B cell (primary cell): Measurements from ENCODE around the gene EFCAB7. TPM values are rescaled to one million over a fixed set of nuclear protein-coding genes. Genes with fewer than 3 reads are reported as not detected.

Experiments used
- ATAC-seq: fragments of 200-7000 bp; cut with Tn5 transposase; one replicate; pipeline ENCODE4 v1.10.0; 2021; ENCODE audit warnings: low read depth, mild to moderate bottlenecking, moderate number of reproducible peaks, moderate library complexity
- CTCF ChIA-PET: fragments of 350-600 bp; sonication (Branson Sonifier 250); formaldehyde crosslinking; loops from one replicate; lab custom pipeline; 2021; ENCODE audit warnings: antibody characterized with exemption, inconsistent platforms; lab: Charles Lee
- POLR2A ChIA-PET: fragments of 350-600 bp; sonication (Branson Sonifier 250); formaldehyde crosslinking; loops from one replicate; lab custom pipeline; 2021; ENCODE audit warnings: antibody characterized with exemption; lab: Charles Lee
- DNase-seq: peaks from one replicate; pipeline ENCODE4 v3.0.0; 2013
- H2AFZ ChIP-seq: 2 replicates; pipeline ENCODE4 v1.6.1; 2012; ENCODE audit warnings: mild to moderate bottlenecking, low read depth, low read length; ENCODE audit not compliant: insufficient read depth, poor library complexity, severe bottlenecking
- H3K27ac ChIP-seq, 2 donors: 1 replicate in 1 of 2; 2 replicates in 1 of 2; pipeline ENCODE4 v1.5.1; 2012 to 2013; ENCODE audit warnings: low read length in 2 of 2, mild to moderate bottlenecking in 2 of 2, moderate library complexity in 1 of 2
- H3K27me3 ChIP-seq, 4 experiments: fragments of 200-600 bp in 1 of 4; sonication (generic) in 1 of 4; replicated peaks in 1 of 4; 1 replicate in 2 of 4; 2 replicates in 2 of 4; pipeline versions ENCODE4 v1.6.1 to v1.7.0; 2013 to 2016; ENCODE audit warnings: low read length in 3 of 4, mild to moderate bottlenecking in 2 of 4, mixed read lengths in 1 of 4, moderate library complexity in 1 of 4; ENCODE audit not compliant: insufficient read depth in 4 of 4, control insufficient read depth in 3 of 4; ENCODE audit errors: control extremely low read depth in 1 of 4
- H3K36me3 ChIP-seq, 2 experiments: replicated peaks in 1 of 2; 1 replicate in 1 of 2; 2 replicates in 1 of 2; pipeline versions ENCODE4 v1.6.1 to v1.7.1; 2013; ENCODE audit warnings: low read length in 1 of 2; ENCODE audit not compliant: insufficient read depth in 2 of 2, control insufficient read depth in 1 of 2; ENCODE audit errors: control extremely low read depth in 1 of 2, extremely low read depth in 1 of 2
- H3K4me1 ChIP-seq, 2 donors: fragments of 200-600 bp in 1 of 2; sonication (generic) in 1 of 2; 1 replicate in 1 of 2; 2 replicates in 1 of 2; pipeline versions ENCODE4 v1.5.1 to v1.6.1; 2013 to 2017; ENCODE audit warnings: low read length in 2 of 2; ENCODE audit not compliant: control insufficient read depth in 2 of 2, insufficient read depth in 2 of 2
- H3K4me2 ChIP-seq: replicated peaks from 2 replicates; pipeline ENCODE3; 2012; ENCODE audit warnings: mild to moderate bottlenecking, low read depth, low read length; ENCODE audit not compliant: poor library complexity, severe bottlenecking
- H3K4me3 ChIP-seq, 5 experiments: fragments of 200-600 bp in 1 of 5; sonication (generic) in 1 of 5; 1 replicate in 3 of 5; 2 replicates in 2 of 5; pipeline versions ENCODE4 v1.5.1 to v1.7.0; 2011 to 2016; ENCODE audit warnings: low read length in 4 of 5, mild to moderate bottlenecking in 4 of 5, low read depth in 2 of 5, control low read depth in 1 of 5, moderate library complexity in 1 of 5; ENCODE audit not compliant: insufficient read depth in 1 of 5; ENCODE audit errors: control extremely low read depth in 1 of 5, extremely low read depth in 1 of 5
- H3K79me2 ChIP-seq: fragments of 200-600 bp; sonication (generic); one replicate; pipeline ENCODE4 v1.6.0; 2016; ENCODE audit warnings: low read length; ENCODE audit not compliant: control insufficient read depth, insufficient read depth
- H3K9ac ChIP-seq: fragments of 200-600 bp; sonication (generic); 2 replicates; pipeline ENCODE4 v1.6.1; 2017; ENCODE audit warnings: mild to moderate bottlenecking, low read length, moderate library complexity
- H3K9me3 ChIP-seq, 3 donors: one replicate each; pipeline versions ENCODE4 v1.6.1 to v1.7.1; 2013; ENCODE audit warnings: low read length in 2 of 3; ENCODE audit not compliant: control insufficient read depth in 2 of 3, insufficient read depth in 1 of 3; ENCODE audit errors: control extremely low read depth in 1 of 3
- H4K20me1 ChIP-seq: 2 replicates; pipeline ENCODE4 v1.6.0; 2012; ENCODE audit warnings: mild to moderate bottlenecking, low read length; ENCODE audit not compliant: insufficient read depth, control insufficient read depth, poor library complexity, severe bottlenecking
- H3K27ac Mint-ChIP-seq: one replicate; pipeline ENCODE4 v1.8.0; 2021; ENCODE audit warnings: mixed read lengths
- H3K27me3 Mint-ChIP-seq: one replicate; pipeline ENCODE4 v1.8.0; 2021; ENCODE audit warnings: mixed read lengths
- H3K4me1 Mint-ChIP-seq: one replicate; pipeline ENCODE4 v1.8.0; 2021; ENCODE audit warnings: mixed read lengths
- H3K4me3 Mint-ChIP-seq: one replicate; pipeline ENCODE4 v1.8.0; 2021; ENCODE audit warnings: mixed read lengths
- H3K9me3 Mint-ChIP-seq: one replicate; pipeline ENCODE4 v1.8.0; 2022; ENCODE audit warnings: mixed read lengths; ENCODE audit not compliant: insufficient read depth
- EZH2 ChIP-seq: IDR thresholded peaks from 2 replicates; pipeline ENCODE4 v1.6.1; 2012; ENCODE audit warnings: borderline replicate concordance, low read depth, mild to moderate bottlenecking, moderate library complexity, low read length; ENCODE audit not compliant: insufficient read depth, poor library complexity, severe bottlenecking
- WGBS: methylation state at CpG from one replicate; pipeline ENCODE4 v1.1.5; 2013; ENCODE audit warnings: missing lambda C conversion rate; ENCODE audit not compliant: insufficient coverage; 5-methylcytosine and 5-hydroxymethylcytosine counted together
- intact Hi-C: fragments of 100-400 bp; cut with micrococcal nuclease; formaldehyde crosslinking; loops from one replicate; pipeline ENCODE4 v1.10.0; 2022
- polyA plus RNA-seq: library from polyadenylated mRNA; depleted of rRNA; stranded (reverse); fragments of >200 nt; gene quantifications from 2 replicates; pipeline ENCODE4 v1.2.3, GENCODE V29; 2012
- total RNA-seq, 2 donors: library from RNA; stranded (reverse); fragments of 120-200 nt in 1 of 2; gene quantifications; 1 replicate in 1 of 2; 2 replicates in 1 of 2; pipeline versions ENCODE4 v1.2.3 to v1.2.4, GENCODE V29; 2013 to 2022
- TF ChIP-seq, protein P1 (sequence below): fragments of 200-600 bp; IDR thresholded peaks from one replicate; pipeline ENCODE4 v1.8.0; 2022; ENCODE audit warnings: antibody characterized with exemption, mild to moderate bottlenecking

Gene EFCAB7
- total and polyA plus RNA-seq, 2 donors (not counting 1 experiment from before 2014, with no cell fraction given), result 3.6 to 11.2 TPM

DNA sequence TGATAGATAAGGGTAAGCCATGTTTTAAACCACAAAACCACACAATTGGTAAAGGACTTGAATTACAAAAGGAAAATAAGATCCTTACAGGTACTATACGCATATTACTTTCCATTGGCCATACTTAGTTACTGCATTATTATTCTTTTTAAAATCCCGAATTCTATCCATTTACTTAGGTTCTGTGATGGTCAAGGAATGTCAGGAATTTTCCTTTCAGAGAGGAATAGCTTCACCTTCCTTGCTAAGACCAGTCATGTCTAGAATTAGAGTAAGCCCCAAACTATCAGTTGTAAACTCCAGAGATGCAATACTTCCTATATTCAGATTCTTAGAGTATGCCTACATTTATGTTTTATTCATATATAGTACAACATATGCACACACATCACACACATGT is 13.7 kb downstream of the EFCAB7 start:
- H3K27ac ChIP-seq, result no peak overlapping the region
- no peaks in the 10 kb centered on the region for H3K79me2 ChIP-seq
- H3K27ac Mint-ChIP-seq, result no peak overlapping the region
- CTCF ChIA-PET, result interaction anchor here (1.3 to 2.5 kb wide), 5 partner anchors 21 to 736 kb away, joined by 3 to 15 read pairs (median 4); no protein-coding TSS in a partner anchor
- no peaks in the 10 kb centered on the region for H4K20me1 ChIP-seq
- H3K4me3 ChIP-seq, result no peak overlapping the region
- no peak overlapping the region for H3K9ac ChIP-seq
- no peaks in the 10 kb centered on the region for H3K27me3 ChIP-seq
- peaks cover 1 to 3% of the 10 kb centered on the region in 2 experiments for H3K36me3 ChIP-seq
- ATAC-seq (no peak), DNase-seq (no peak)
- no peaks in the 10 kb centered on the region for H3K4me1 Mint-ChIP-seq
- no peaks in the 10 kb centered on the region for H3K9me3 ChIP-seq
- H3K4me2 ChIP-seq, result no peak overlapping the region
- POLR2A ChIA-PET, result interaction anchor here (0.6 kb wide), 1 partner anchor 14 kb away, joined by 3 read pairs; no protein-coding TSS in a partner anchor
- intact Hi-C loops, result loop anchor here (2.0 to 5.0 kb wide), 3 partner anchors 14 to 625 kb away; partner anchors contain the start of genes EFCAB7 and ITGB3BP
- H3K4me1 ChIP-seq, result no peaks in the 10 kb centered on the region
- H3K4me3 Mint-ChIP-seq, result no peak overlapping the region
- no peak overlapping the region for H2AFZ ChIP-seq
- H3K9me3 Mint-ChIP-seq, result no peaks in the 10 kb centered on the region
- no peaks in the 10 kb centered on the region for H3K27me3 Mint-ChIP-seq
- TF ChIP-seq EZH2, result no peak
- TF ChIP-seq, protein P1, sequence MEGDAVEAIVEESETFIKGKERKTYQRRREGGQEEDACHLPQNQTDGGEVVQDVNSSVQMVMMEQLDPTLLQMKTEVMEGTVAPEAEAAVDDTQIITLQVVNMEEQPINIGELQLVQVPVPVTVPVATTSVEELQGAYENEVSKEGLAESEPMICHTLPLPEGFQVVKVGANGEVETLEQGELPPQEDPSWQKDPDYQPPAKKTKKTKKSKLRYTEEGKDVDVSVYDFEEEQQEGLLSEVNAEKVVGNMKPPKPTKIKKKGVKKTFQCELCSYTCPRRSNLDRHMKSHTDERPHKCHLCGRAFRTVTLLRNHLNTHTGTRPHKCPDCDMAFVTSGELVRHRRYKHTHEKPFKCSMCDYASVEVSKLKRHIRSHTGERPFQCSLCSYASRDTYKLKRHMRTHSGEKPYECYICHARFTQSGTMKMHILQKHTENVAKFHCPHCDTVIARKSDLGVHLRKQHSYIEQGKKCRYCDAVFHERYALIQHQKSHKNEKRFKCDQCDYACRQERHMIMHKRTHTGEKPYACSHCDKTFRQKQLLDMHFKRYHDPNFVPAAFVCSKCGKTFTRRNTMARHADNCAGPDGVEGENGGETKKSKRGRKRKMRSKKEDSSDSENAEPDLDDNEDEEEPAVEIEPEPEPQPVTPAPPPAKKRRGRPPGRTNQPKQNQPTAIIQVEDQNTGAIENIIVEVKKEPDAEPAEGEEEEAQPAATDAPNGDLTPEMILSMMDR, result no peak
- no CpG with 5 or more reads among the region's 2 CpGs for WGBS

DNA sequence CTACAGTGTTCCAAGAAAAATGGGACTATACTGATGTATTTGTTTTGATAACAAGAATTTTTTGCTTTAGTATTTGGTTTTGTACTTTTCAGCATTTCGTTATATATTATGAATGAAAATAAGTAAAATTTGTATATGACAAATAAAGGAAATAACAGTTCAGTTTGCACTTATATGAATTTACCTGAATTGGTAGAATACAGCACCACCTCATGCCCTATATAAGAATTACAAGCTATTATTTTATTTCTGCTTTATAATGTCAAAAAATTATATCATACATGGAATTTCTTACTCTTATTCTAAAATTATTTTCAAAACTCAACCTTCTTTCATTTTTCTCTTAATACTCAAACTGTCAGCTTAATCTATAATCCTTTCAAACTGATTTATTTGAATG is 14.6 kb downstream of the EFCAB7 start:
- H3K79me2 ChIP-seq, result no peaks in the 10 kb centered on the region
- H3K36me3 ChIP-seq, result peaks cover 1 to 3% of the 10 kb centered on the region in 2 experiments
- TF ChIP-seq, protein P1, result peak; percentile 73
- TF ChIP-seq EZH2, result no peak
- H2AFZ ChIP-seq, result no peak overlapping the region
- H4K20me1 ChIP-seq, result no peaks in the 10 kb centered on the region
- H3K4me3 ChIP-seq, result no peak overlapping the region
- Mint-ChIP-seq H3K27ac (no peak overlapping the region), H3K4me1 (no peaks in the 10 kb centered on the region), H3K27me3 (no peaks in the 10 kb centered on the region), H3K9me3 (no peaks in the 10 kb centered on the region), H3K4me3 (no peak overlapping the region)
- no peaks in the 10 kb centered on the region for H3K4me1 ChIP-seq
- no CpG with 5 or more reads among the region's 1 CpG for WGBS
- no peak overlapping the region for H3K9ac ChIP-seq
- H3K27me3 ChIP-seq, result no peaks in the 10 kb centered on the region
- ATAC-seq (no peak), DNase-seq (peak; percentile 17)
- H3K9me3 ChIP-seq, result no peaks in the 10 kb centered on the region
- ChIA-PET CTCF (interaction anchor here (0.5 to 2.7 kb wide), 14 partner anchors 14 to 1526 kb away, joined by 3 to 15 read pairs (median 3); partner anchors contain the start of genes EFCAB7 and ITGB3BP), POLR2A (no interaction called here)
- intact Hi-C loops, result loop anchor here (2.0 to 5.0 kb wide), 3 partner anchors 15 to 626 kb away; partner anchors contain the start of genes EFCAB7 and ITGB3BP
- no peak overlapping the region for H3K27ac ChIP-seq
- H3K4me2 ChIP-seq, result no peak overlapping the region
